Trophoblast cell (in vitro differentiated cells and primary cell): ENCODE results near the gene CYP4A22.

Source experiments
- DNase-seq, 2 donors: peaks; one replicate each; pipeline ENCODE4 v3.0.0-alpha.2; 2016
- H2AFZ ChIP-seq: 2 replicates; pipeline ENCODE4 v1.6.1; 2013; ENCODE audit warnings: low read length, moderate library complexity, mild to moderate bottlenecking; ENCODE audit not compliant: insufficient read depth, poor library complexity
- H2AK5ac ChIP-seq: 2 replicates; pipeline ENCODE4 v1.6.1; 2013; ENCODE audit warnings: mild to moderate bottlenecking, low read length
- H2BK120ac ChIP-seq: 2 replicates; pipeline ENCODE4 v1.6.1; 2013; ENCODE audit warnings: low read length, mild to moderate bottlenecking, moderate library complexity; ENCODE audit not compliant: insufficient read depth, poor library complexity
- H2BK12ac ChIP-seq: 2 replicates; pipeline ENCODE4 v1.6.1; 2013; ENCODE audit warnings: mild to moderate bottlenecking, low read length, moderate library complexity
- H2BK5ac ChIP-seq: 2 replicates; pipeline ENCODE4 v1.6.1; 2013; ENCODE audit warnings: low read length, low read depth, moderate library complexity, mild to moderate bottlenecking; ENCODE audit not compliant: poor library complexity
- H3K14ac ChIP-seq: 2 replicates; pipeline ENCODE4 v1.6.1; 2013; ENCODE audit warnings: mild to moderate bottlenecking, low read length
- H3K18ac ChIP-seq: 2 replicates; pipeline ENCODE4 v1.6.1; 2013; ENCODE audit warnings: mild to moderate bottlenecking, low read length
- H3K23ac ChIP-seq: 2 replicates; pipeline ENCODE4 v1.6.1; 2013; ENCODE audit warnings: low read length
- H3K27ac ChIP-seq: 2 replicates; pipeline ENCODE4 v1.5.1; 2013; ENCODE audit warnings: low read depth, mild to moderate bottlenecking, inconsistent platforms, low read length, moderate library complexity
- H3K27me3 ChIP-seq: 2 replicates; pipeline ENCODE4 v1.6.1; 2013; ENCODE audit warnings: inconsistent platforms, mild to moderate bottlenecking, low read length, moderate library complexity; ENCODE audit not compliant: insufficient read depth
- H3K36me3 ChIP-seq, 2 experiments: 1 replicate in 1 of 2; 2 replicates in 1 of 2; pipeline ENCODE4 v1.6.1; 2013; ENCODE audit warnings: low read length in 2 of 2, mild to moderate bottlenecking in 2 of 2, moderate library complexity in 1 of 2; ENCODE audit not compliant: insufficient read depth in 2 of 2, control insufficient read depth in 1 of 2
- H3K4ac ChIP-seq: 2 replicates; pipeline ENCODE4 v1.6.1; 2013; ENCODE audit warnings: low read depth, mild to moderate bottlenecking, low read length, moderate library complexity
- H3K4me1 ChIP-seq, 2 experiments: 1 replicate in 1 of 2; 2 replicates in 1 of 2; pipeline ENCODE4 v1.6.1; 2013; ENCODE audit warnings: low read length in 2 of 2, mild to moderate bottlenecking in 2 of 2, moderate library complexity in 1 of 2; ENCODE audit not compliant: insufficient read depth in 2 of 2, control insufficient read depth in 1 of 2
- H3K4me2 ChIP-seq: 2 replicates; pipeline ENCODE4 v1.6.1; 2013; ENCODE audit warnings: inconsistent platforms, mild to moderate bottlenecking, low read length, moderate library complexity
- H3K4me3 ChIP-seq: 2 replicates; pipeline ENCODE4 v1.5.1; 2013; ENCODE audit warnings: mild to moderate bottlenecking, low read depth, low read length, inconsistent platforms
- H3K79me1 ChIP-seq: one replicate; pipeline ENCODE4 v1.6.1; 2013; ENCODE audit warnings: low read length
- H3K79me2 ChIP-seq: 2 replicates; pipeline ENCODE4 v1.6.1; 2013; ENCODE audit warnings: low read length, mild to moderate bottlenecking; ENCODE audit not compliant: control insufficient read depth, insufficient read depth, poor library complexity
- H3K9ac ChIP-seq: 2 replicates; pipeline ENCODE4 v1.6.1; 2013; ENCODE audit warnings: mild to moderate bottlenecking, low read length
- H3K9me3 ChIP-seq: 2 replicates; pipeline ENCODE4 v1.6.1; 2013; ENCODE audit warnings: low read depth, mild to moderate bottlenecking, control low read depth, inconsistent platforms, low read length; ENCODE audit not compliant: insufficient read depth
- H4K12ac ChIP-seq: 2 replicates; pipeline ENCODE4 v1.6.1; 2013; ENCODE audit warnings: low read depth, mild to moderate bottlenecking, low read length, moderate library complexity
- H4K8ac ChIP-seq: 2 replicates; pipeline ENCODE4 v1.6.1; 2013; ENCODE audit warnings: low read depth, mild to moderate bottlenecking, low read length, moderate library complexity
- H4K91ac ChIP-seq: one replicate; pipeline ENCODE4 v1.6.1; 2013; ENCODE audit warnings: low read depth, mild to moderate bottlenecking, low read length, moderate library complexity
- WGBS: extraction: QIAGEN DNeasy Blood & Tissue Kit; methylation state at CpG from one replicate; pipeline ENCODE4 v1.1.7; 2013; ENCODE audit warnings: missing lambda C conversion rate; ENCODE audit not compliant: insufficient read length, insufficient coverage; ENCODE audit errors: extremely low coverage; 5-methylcytosine and 5-hydroxymethylcytosine counted together

CYP4A22 gene

GRCh38 chr1:47196622-47197021, 59.4 kb downstream of the CYP4A22 start:
- no peak overlapping the region for H2BK120ac ChIP-seq
- H2AFZ ChIP-seq: no peak overlapping the region
- no peak overlapping the region for H4K91ac ChIP-seq
- H3K4me3 ChIP-seq: no peak overlapping the region
- H2AK5ac ChIP-seq: no peak overlapping the region
- no peak overlapping the region for H2BK12ac ChIP-seq
- H3K27me3 ChIP-seq: no peaks in the 10 kb centered on the region
- DNase-seq: no peak
- no peak overlapping the region for H3K23ac ChIP-seq
- H3K27ac ChIP-seq: no peak overlapping the region
- H3K9me3 ChIP-seq: no peaks in the 10 kb centered on the region
- H3K36me3 ChIP-seq: no peaks in the 10 kb centered on the region
- H4K8ac ChIP-seq: no peak overlapping the region
- peaks cover 0 to 1% of the 10 kb centered on the region in 2 experiments for H3K4me1 ChIP-seq
- H3K4ac ChIP-seq: no peak overlapping the region
- H3K79me1 ChIP-seq: no peaks in the 10 kb centered on the region
- H4K12ac ChIP-seq: no peak overlapping the region
- no peak overlapping the region for H3K18ac ChIP-seq
- no peak overlapping the region for H3K14ac ChIP-seq
- no peak overlapping the region for H2BK5ac ChIP-seq
- H3K9ac ChIP-seq: no peak overlapping the region
- no peak overlapping the region for H3K4me2 ChIP-seq
- H3K79me2 ChIP-seq: no peaks in the 10 kb centered on the region
- no CpG with 5 or more reads among the region's 3 CpGs for WGBS

GRCh38 chr1:47198214-47198613, 61.0 kb downstream of the CYP4A22 start:
- Histone ChIP-seq H3K79me1 (no peaks in the 10 kb centered on the region), H3K23ac (no peak overlapping the region), H4K91ac (no peak overlapping the region), H2BK120ac (no peak overlapping the region), H3K27ac (no peak overlapping the region), H3K4me1 (no peaks in the 10 kb centered on the region), H3K4me3 (no peak overlapping the region), H3K9me3 (no peaks in the 10 kb centered on the region), H4K8ac (no peak overlapping the region), H4K12ac (no peak overlapping the region), H3K36me3 (no peaks in the 10 kb centered on the region), H3K14ac (no peak overlapping the region), H3K4ac (no peak overlapping the region), H3K27me3 (no peaks in the 10 kb centered on the region), H2AFZ (no peak overlapping the region), H3K4me2 (no peak overlapping the region), H2BK5ac (no peak overlapping the region), H3K9ac (no peak overlapping the region), H3K18ac (no peak overlapping the region), H2BK12ac (no peak overlapping the region), H2AK5ac (no peak overlapping the region), H3K79me2 (no peaks in the 10 kb centered on the region)
- no peak for DNase-seq
- no CpG with 5 or more reads among the region's 4 CpGs for WGBS
